Nephron (organoid): ENCODE measurements around the gene WNK4.
A peak's percentile ranks its signal among the peaks of the same experiment; 100 is the strongest.
"Not testable (repeated sequence)": the region's sequence is repeated elsewhere in the genome, so short reads cannot be mapped to it uniquely, and the experiment has no call there.

Source experiments
- H3K27ac Mint-ChIP-seq, 3 experiments: 2 replicates each; pipeline ENCODE4 v1.8.0; 2020; ENCODE audit warnings: mixed read lengths in 3 of 3, mild to moderate bottlenecking in 2 of 3, moderate library complexity in 1 of 3
- H3K27me3 Mint-ChIP-seq: 2 replicates; pipeline ENCODE4 v1.8.0; 2021; ENCODE audit warnings: low read depth, mild to moderate bottlenecking, moderate library complexity, mixed read lengths
- H3K36me3 Mint-ChIP-seq: 2 replicates; pipeline ENCODE4 v1.8.0; 2020; ENCODE audit warnings: low read depth, mixed read lengths
- H3K4me1 Mint-ChIP-seq: 2 replicates; pipeline ENCODE4 v1.8.0; 2020; ENCODE audit warnings: mixed read lengths
- H3K4me3 Mint-ChIP-seq, 3 experiments: 2 replicates each; pipeline ENCODE4 v1.8.0; 2020; ENCODE audit warnings: mild to moderate bottlenecking in 3 of 3, mixed read lengths in 3 of 3, moderate library complexity in 2 of 3
- H3K9me3 Mint-ChIP-seq: 2 replicates; pipeline ENCODE4 v1.8.0; 2020; ENCODE audit warnings: mixed read lengths
- CTCF ChIP-seq, 3 experiments: fragments of 200-600 bp; sonication (generic); IDR thresholded peaks; one replicate each; pipeline ENCODE4 v1.5.0; 2021; ENCODE audit warnings: antibody characterized with exemption in 3 of 3; ENCODE audit not compliant: unreplicated experiment in 3 of 3

Gene WNK4

DNA sequence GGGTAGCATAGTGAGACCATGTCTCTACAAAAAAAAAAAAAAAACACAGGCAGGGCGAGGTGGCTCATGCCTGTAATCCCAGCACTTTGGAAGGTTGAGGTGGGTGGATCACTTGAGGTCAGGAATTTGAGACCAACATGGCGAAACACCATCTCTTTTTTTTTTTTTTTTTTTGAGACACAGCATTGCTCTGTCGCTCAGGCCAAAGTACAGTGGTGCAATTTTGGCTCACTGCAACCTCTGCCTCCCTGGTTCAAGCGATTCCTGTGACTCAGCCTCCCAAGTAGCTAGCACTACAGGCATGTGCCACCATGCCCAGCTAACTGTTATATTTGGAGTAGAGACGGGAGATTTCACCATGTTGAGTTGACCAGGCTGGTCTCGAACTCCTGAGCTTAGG, 14.3 kb upstream of the WNK4 start:
- peaks cover 20% of the 10 kb centered on the region for H3K4me1 Mint-ChIP-seq
- no peaks in the 10 kb centered on the region for H3K36me3 Mint-ChIP-seq
- H3K27me3 Mint-ChIP-seq: peaks cover 5% of the 10 kb centered on the region
- TF ChIP-seq CTCF (IDR thresholded peaks at IDR 0.05; ENCODE audit: unreplicated experiment in 3 of 3): no peak
- H3K4me3 Mint-ChIP-seq: no peak overlapping the region
- H3K9me3 Mint-ChIP-seq: no peaks in the 10 kb centered on the region
- H3K27ac Mint-ChIP-seq: no peak overlapping the region

DNA sequence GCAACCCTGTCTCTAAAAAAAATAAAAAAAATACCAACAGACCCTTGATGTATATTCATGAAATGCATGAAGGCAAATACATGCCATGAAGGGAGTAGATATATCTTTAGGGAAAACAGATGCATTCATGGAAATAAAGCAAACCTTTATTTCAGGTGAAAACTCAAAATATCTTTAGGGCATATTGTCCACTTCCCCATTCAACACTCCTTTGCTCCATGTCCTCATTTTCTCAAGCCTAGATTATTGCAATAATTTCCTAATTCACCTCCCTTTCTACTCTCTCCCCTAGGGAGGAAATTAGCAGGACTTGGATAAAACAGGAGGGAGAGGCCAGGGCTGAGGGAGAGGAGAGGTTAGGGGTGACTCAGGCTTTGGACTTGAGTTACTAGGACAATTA, 12.9 kb upstream of the WNK4 start:
- no peak overlapping the region for H3K4me3 Mint-ChIP-seq
- H3K4me1 Mint-ChIP-seq: peaks cover 16% of the 10 kb centered on the region
- H3K27me3 Mint-ChIP-seq: peaks cover 5% of the 10 kb centered on the region
- H3K27ac Mint-ChIP-seq: no peak overlapping the region
- H3K9me3 Mint-ChIP-seq: no peaks in the 10 kb centered on the region
- no peak for TF ChIP-seq CTCF (IDR thresholded peaks at IDR 0.05; ENCODE audit: unreplicated experiment in 3 of 3)
- no peaks in the 10 kb centered on the region for H3K36me3 Mint-ChIP-seq

DNA sequence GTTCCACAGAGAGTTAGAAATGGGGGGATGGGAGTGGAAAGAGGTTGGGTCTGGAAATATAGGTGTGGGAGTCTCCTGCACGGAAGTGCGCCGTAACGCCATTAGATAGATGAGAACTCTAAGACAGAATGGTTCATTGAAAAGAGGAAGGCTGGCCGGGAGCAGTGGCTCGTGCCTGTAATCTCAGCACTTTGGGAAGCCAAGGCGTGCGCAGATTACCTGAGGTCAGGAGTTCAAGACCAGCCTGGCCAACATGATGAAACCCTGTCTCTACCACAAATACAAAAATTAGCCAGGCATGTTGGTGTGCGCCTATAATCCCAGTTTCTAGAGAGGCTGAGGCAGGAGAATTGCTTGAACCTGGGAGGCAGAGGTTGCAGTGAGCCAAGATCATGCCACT, 12.4 kb upstream of the WNK4 start:
- not testable (repeated sequence) for H3K9me3 Mint-ChIP-seq, H3K4me3 Mint-ChIP-seq, H3K36me3 Mint-ChIP-seq, H3K27me3 Mint-ChIP-seq, H3K27ac Mint-ChIP-seq
- peaks cover 13% of the 10 kb centered on the region for H3K4me1 Mint-ChIP-seq

DNA sequence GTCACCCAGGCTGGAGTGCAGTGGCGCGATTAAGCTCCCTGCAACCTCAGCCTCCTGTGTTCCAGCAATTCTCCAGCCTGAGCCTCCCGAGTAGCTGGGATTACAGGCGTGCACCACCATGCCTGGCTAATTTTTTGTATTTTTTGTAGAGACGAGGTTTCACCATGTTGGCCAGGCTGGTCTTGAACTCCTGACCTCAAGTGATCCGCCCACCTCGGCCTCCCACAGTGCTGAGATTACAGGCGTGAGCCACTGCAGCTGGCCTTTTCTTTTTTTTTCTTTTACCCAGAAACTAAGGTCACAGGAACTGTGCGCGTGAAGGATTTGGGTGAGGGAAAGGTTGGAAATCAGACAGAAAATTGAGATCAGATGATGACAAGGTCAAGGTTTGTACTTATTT, 10.4 kb upstream of the WNK4 start:
- not testable (repeated sequence) for H3K4me3 Mint-ChIP-seq, H3K9me3 Mint-ChIP-seq, H3K36me3 Mint-ChIP-seq, H3K27ac Mint-ChIP-seq, H3K27me3 Mint-ChIP-seq
- H3K4me1 Mint-ChIP-seq: peaks cover 12% of the 10 kb centered on the region

GRCh38 chr17:42772945-42773289, 7.5 kb upstream of the WNK4 start:
- H3K36me3 Mint-ChIP-seq: peaks cover 10% of the 10 kb centered on the region
- H3K9me3 Mint-ChIP-seq: no peaks in the 10 kb centered on the region
- H3K27me3 Mint-ChIP-seq: no peaks in the 10 kb centered on the region
- no peak for TF ChIP-seq CTCF (IDR thresholded peaks at IDR 0.05; ENCODE audit: unreplicated experiment in 3 of 3)
- peaks cover 12% of the 10 kb centered on the region for H3K4me1 Mint-ChIP-seq
- peak overlapping the region; percentile 99 to 100 (median 99) for H3K4me3 Mint-ChIP-seq
- H3K27ac Mint-ChIP-seq: peak overlapping the region; percentile 92 to 98 (median 98)

GRCh38 chr17:42773290-42774035, 6.9 kb upstream of the WNK4 start, which contains the start of gene VPS25:
Gene VPS25, plus strand, starts transcription at chr17:42773449. Its CDS starts 27 bp downstream, at chr17:42773476.
- peak within 1 kb of the TSS; percentile 99 to 100 (median 99) for H3K4me3 Mint-ChIP-seq
- H3K27ac Mint-ChIP-seq: peak within 1 kb of the TSS; percentile 92 to 98 (median 98)
- peak in 1 of 3 experiments; percentile 21 for TF ChIP-seq CTCF (IDR thresholded peaks at IDR 0.05; ENCODE audit: unreplicated experiment in 3 of 3)
- H3K9me3 Mint-ChIP-seq: no peaks in the 10 kb centered on the region
- peaks cover 15% of the 10 kb centered on the region for H3K36me3 Mint-ChIP-seq
- H3K27me3 Mint-ChIP-seq: no peaks in the 10 kb centered on the region
- peaks cover 12% of the 10 kb centered on the region for H3K4me1 Mint-ChIP-seq

GRCh38 chr17:42774066-42774745, 6.2 kb upstream of the WNK4 start:
- Mint-ChIP-seq H3K36me3 (peaks cover 22% of the 10 kb centered on the region), H3K27me3 (no peaks in the 10 kb centered on the region), H3K27ac (peak overlapping the region; percentile 92 to 98 (median 98)), H3K9me3 (no peaks in the 10 kb centered on the region), H3K4me1 (peaks cover 14% of the 10 kb centered on the region), H3K4me3 (peak overlapping the region; percentile 99 to 100 (median 99))
- TF ChIP-seq CTCF (IDR thresholded peaks at IDR 0.05; ENCODE audit: unreplicated experiment in 3 of 3): no peak
